Effector memory CD4-positive, alpha-beta T cell (primary cell): ENCODE measurements around the gene C11orf91.

Experiments
- DNase-seq, 3 donors: peaks; one replicate each; pipeline ENCODE4 v3.0.0-alpha.2; 2020
- H3K27ac ChIP-seq: 2 replicates; pipeline ENCODE4 v1.7.0; 2013; ENCODE audit warnings: mild to moderate bottlenecking, low read length, moderate library complexity; ENCODE audit not compliant: insufficient read depth, poor library complexity, severe bottlenecking
- H3K27me3 ChIP-seq: replicated peaks from 2 replicates; pipeline ENCODE4 v1.7.0; 2013; ENCODE audit warnings: mild to moderate bottlenecking, low read length; ENCODE audit not compliant: insufficient read depth, control insufficient read depth, poor library complexity, severe bottlenecking
- H3K36me3 ChIP-seq: 2 replicates; pipeline ENCODE4 v1.7.0; 2013; ENCODE audit warnings: mild to moderate bottlenecking, low read length, moderate library complexity; ENCODE audit not compliant: control insufficient read depth, insufficient read depth
- H3K4me1 ChIP-seq: 2 replicates; pipeline ENCODE4 v1.7.0; 2013; ENCODE audit warnings: low read length, mild to moderate bottlenecking; ENCODE audit not compliant: control insufficient read depth, insufficient read depth, poor library complexity, severe bottlenecking
- H3K4me3 ChIP-seq: 2 replicates; pipeline ENCODE4 v1.7.0; 2013; ENCODE audit warnings: low read length, low read depth, mild to moderate bottlenecking; ENCODE audit not compliant: insufficient read depth, poor library complexity, severe bottlenecking
- H3K9me3 ChIP-seq: 2 replicates; pipeline ENCODE4 v1.7.0; 2013; ENCODE audit warnings: mild to moderate bottlenecking, low read length, moderate library complexity; ENCODE audit not compliant: control insufficient read depth
- total RNA-seq, 3 donors: gene quantifications; one replicate each; lab custom pipeline; 2026; lab: John Stamatoyannopoulos, UW

Gene C11orf91, protein sequence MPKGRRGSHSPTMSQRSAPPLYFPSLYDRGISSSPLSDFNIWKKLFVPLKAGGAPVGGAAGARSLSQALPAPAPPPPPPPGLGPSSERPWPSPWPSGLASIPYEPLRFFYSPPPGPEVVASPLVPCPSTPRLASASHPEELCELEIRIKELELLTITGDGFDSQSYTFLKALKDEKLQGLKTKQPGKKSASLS
- total RNA-seq = 0 to 0.39 (median 0.17) reads per million in 3 donors

GRCh38 chr11:33700502-33701271, at the start of gene C11orf91:
TSS of gene C11orf91 (minus strand) at chr11:33700826. CDS start at chr11:33700740, 86 bp downstream.
- H3K27ac ChIP-seq = no peak within 1 kb of the TSS
- peak within 1 kb of the TSS; percentile 63 for H3K4me3 ChIP-seq
- no peaks in the 10 kb centered on the region for H3K9me3 ChIP-seq
- no peaks in the 10 kb centered on the region for H3K36me3 ChIP-seq
- H3K27me3 ChIP-seq = no peaks in the 10 kb centered on the region
- H3K4me1 ChIP-seq = peaks cover 12% of the 10 kb centered on the region
- peak; percentile 90 to 92 (median 91) for DNase-seq

DNA sequence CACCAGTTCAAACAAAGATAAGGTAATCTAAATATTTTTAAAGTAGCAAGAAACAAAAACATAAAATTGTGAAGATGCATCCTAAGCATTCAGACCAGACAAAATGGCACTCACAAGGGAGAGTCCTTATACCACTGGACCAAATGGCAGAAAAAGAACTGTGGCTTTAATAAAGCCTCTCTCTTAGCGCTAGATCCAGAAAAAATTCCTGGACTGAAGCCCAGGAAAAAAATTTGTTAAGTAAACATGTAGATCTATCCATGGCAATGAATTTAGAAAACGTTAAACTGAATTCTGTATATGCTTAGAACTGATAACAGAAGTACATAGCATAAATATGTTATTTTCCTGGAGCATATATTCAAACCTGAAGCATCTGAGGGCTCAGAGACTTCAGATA, 47.4 kb upstream of the C11orf91 start:
- H3K4me3 ChIP-seq = no peak overlapping the region
- H3K27me3 ChIP-seq = no peaks in the 10 kb centered on the region
- no peak overlapping the region for H3K27ac ChIP-seq
- H3K4me1 ChIP-seq = no peaks in the 10 kb centered on the region
- DNase-seq = no peak
- peaks cover 52% of the 10 kb centered on the region for H3K36me3 ChIP-seq
- H3K9me3 ChIP-seq = no peaks in the 10 kb centered on the region

- Histone ChIP-seq H3K27me3 (no peaks in the 10 kb centered on the region), H3K4me3 (no peak overlapping the region), H3K27ac (no peak overlapping the region), H3K4me1 (no peaks in the 10 kb centered on the region), H3K36me3 (peaks cover 32% of the 10 kb centered on the region), H3K9me3 (no peaks in the 10 kb centered on the region)
- DNase-seq = no peak
These were observed 42.7 kb upstream of the C11orf91 start for GRCh38 chr11:33743291-33743690.

- no peaks in the 10 kb centered on the region for H3K27me3 ChIP-seq
- H3K27ac ChIP-seq = no peak overlapping the region
- H3K36me3 ChIP-seq = peaks cover 29% of the 10 kb centered on the region
These were observed 41.7 kb upstream of the C11orf91 start for GRCh38 chr11:33742249-33742851.

GRCh38 chr11:33741806-33742205, 41.2 kb upstream of the C11orf91 start:
- no peak overlapping the region for H3K4me3 ChIP-seq
- no peak for DNase-seq
- H3K27ac ChIP-seq = no peak overlapping the region
- no peaks in the 10 kb centered on the region for H3K4me1 ChIP-seq
- no peaks in the 10 kb centered on the region for H3K9me3 ChIP-seq
- no peaks in the 10 kb centered on the region for H3K27me3 ChIP-seq
- peaks cover 25% of the 10 kb centered on the region for H3K36me3 ChIP-seq

More at GRCh38 chr11:33742249-33742851, 41.7 kb upstream of the C11orf91 start:
- no peak overlapping the region for H3K4me3 ChIP-seq
- no peaks in the 10 kb centered on the region for H3K9me3 ChIP-seq
- no peak for DNase-seq
- no peaks in the 10 kb centered on the region for H3K4me1 ChIP-seq

DNA sequence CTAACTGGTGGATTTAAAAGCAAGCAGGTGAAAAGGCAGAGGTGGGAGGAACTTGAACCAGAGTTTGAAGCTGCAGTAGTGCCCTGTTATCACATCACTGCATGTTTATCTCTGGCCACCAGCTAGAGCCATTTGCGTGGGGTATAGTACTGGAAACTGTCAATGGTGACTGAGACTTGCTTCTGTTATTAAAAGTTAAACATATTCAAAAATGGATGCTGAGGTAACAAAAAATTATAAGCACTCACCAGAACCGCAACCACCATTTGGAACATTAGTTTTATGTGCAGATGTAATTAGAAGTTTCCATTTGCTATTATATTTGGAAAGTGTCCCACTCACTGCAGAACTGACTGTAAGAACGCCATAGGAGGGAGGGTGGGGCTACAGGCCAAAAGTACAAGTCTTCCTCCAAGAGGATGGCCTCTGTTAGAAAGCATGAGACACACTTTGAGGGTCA, 36.8 kb upstream of the C11orf91 start:
- Histone ChIP-seq H3K4me3 (no peak overlapping the region), H3K36me3 (no peaks in the 10 kb centered on the region), H3K27ac (no peak overlapping the region), H3K27me3 (no peaks in the 10 kb centered on the region), H3K4me1 (peaks cover 9% of the 10 kb centered on the region), H3K9me3 (no peaks in the 10 kb centered on the region)
- DNase-seq = no peak

- DNase-seq = peak; percentile 84 to 90 (median 86)
- peaks cover 9% of the 10 kb centered on the region for H3K4me1 ChIP-seq
- peak within 1 kb of the TSS; percentile 77 for H3K27ac ChIP-seq
- no peaks in the 10 kb centered on the region for H3K9me3 ChIP-seq
- no peaks in the 10 kb centered on the region for H3K36me3 ChIP-seq
- H3K27me3 ChIP-seq = no peaks in the 10 kb centered on the region
- peak within 1 kb of the TSS; percentile 87 for H3K4me3 ChIP-seq
These were observed 35.7 kb upstream of the C11orf91 start, which contains the start of gene CD59 for GRCh38 chr11:33736148-33736812. TSS of gene CD59 (minus strand) at chr11:33736423. CDS start at chr11:33722445, 13,978 bp downstream.

- peak overlapping the region; percentile 87 for H3K4me3 ChIP-seq
- no peaks in the 10 kb centered on the region for H3K36me3 ChIP-seq
- H3K27me3 ChIP-seq = no peaks in the 10 kb centered on the region
- peaks cover 9% of the 10 kb centered on the region for H3K4me1 ChIP-seq
- peak overlapping the region; percentile 77 for H3K27ac ChIP-seq
- peak; percentile 24 to 32 (median 28) for DNase-seq
- no peaks in the 10 kb centered on the region for H3K9me3 ChIP-seq
These were observed 34.9 kb upstream of the C11orf91 start for GRCh38 chr11:33735271-33736147.
